HCT116 (cell line): ENCODE measurements around the gene RUNX2. TPM values are rescaled to one million over a fixed set of nuclear protein-coding genes. Genes with fewer than 3 reads are reported as not detected.

Source experiments
- ATAC-seq: fragments of 200-7000 bp; cut with Tn5 transposase; 2 replicates; pipeline ENCODE4 v1.9.1; 2020; ENCODE audit warnings: mild to moderate bottlenecking, moderate library complexity
- BruUV-seq: library from RNA; stranded (reverse); fragments of 400-500 nt; replicated peaks from 2 replicates; lab custom pipeline; 2021; lab: Mats Ljungman, UMichigan
- CTCF ChIA-PET: fragments of 300-600 bp; sonication (Branson Sonifier 250); formaldehyde crosslinking; loops from one replicate; lab custom pipeline; 2021; ENCODE audit warnings: antibody characterized with exemption; lab: Charles Lee
- POLR2A ChIA-PET: fragments of 300-600, 350-600 bp; sonication (Branson Sonifier 250); formaldehyde crosslinking; loops from one replicate; lab custom pipeline; 2021; ENCODE audit warnings: antibody characterized with exemption; lab: Charles Lee
- RAD21 ChIA-PET, 2 experiments: fragments of 300-600 bp; sonication (Branson Sonifier 250); formaldehyde crosslinking; loops; one replicate each; lab custom pipeline; 2023; ENCODE audit warnings: low total read pairs in 2 of 2; ENCODE audit not compliant: uncharacterized antibody in 2 of 2, unreplicated experiment in 2 of 2, low non-redundant PET in 1 of 2; lab: Charles Lee
- DNase-seq: peaks from one replicate; pipeline ENCODE4 v3.0.0-alpha.2; 2010; ENCODE audit warnings: low read depth, low spot score
- H2AFZ ChIP-seq: fragments of 200-600 bp; shearing (Covaris generic), sonication (generic); 2 replicates; pipeline ENCODE4 v1.6.1; 2017; ENCODE audit warnings: low read depth, mixed run types, mixed read lengths, antibody characterized with exemption, low read length; ENCODE audit not compliant: poor library complexity, severe bottlenecking
- H3K27ac ChIP-seq: 2 replicates; pipeline ENCODE4 v1.5.1; 2012; ENCODE audit warnings: low read depth, low read length
- H3K27me3 ChIP-seq: fragments of 200-600 bp; sonication (generic); 2 replicates; pipeline ENCODE4 v1.6.1; 2016; ENCODE audit warnings: mixed run types, low read length, mixed read lengths; ENCODE audit not compliant: insufficient read depth
- H3K36me3 ChIP-seq, 2 experiments: fragments of 200-500 bp in 1 of 2; fragments of 200-600 bp in 1 of 2; sonication (Bioruptor generic) in 1 of 2; sonication (generic) in 1 of 2; 2 replicates each; pipeline versions ENCODE4 v1.5.1 to v1.6.1; 2014 to 2016; ENCODE audit warnings: low read length in 2 of 2, inconsistent platforms in 1 of 2, mixed read lengths in 1 of 2, mixed run types in 1 of 2; ENCODE audit not compliant: insufficient read depth in 2 of 2, control insufficient read depth in 1 of 2
- H3K4me1 ChIP-seq, 2 experiments: fragments of 200-600 bp in 1 of 2; sonication (generic) in 1 of 2; 2 replicates each; pipeline versions ENCODE4 v1.5.1 to v1.6.1; 2012 to 2017; ENCODE audit warnings: low read length in 2 of 2, inconsistent platforms in 1 of 2, mild to moderate bottlenecking in 1 of 2, mixed read lengths in 1 of 2, mixed run types in 1 of 2, moderate library complexity in 1 of 2; ENCODE audit not compliant: insufficient read depth in 2 of 2, control insufficient read depth in 1 of 2
- H3K4me2 ChIP-seq: fragments of 200-600 bp; sonication (generic); 2 replicates; pipeline ENCODE4 v1.6.1; 2017; ENCODE audit warnings: mixed run types, low read length, mixed read lengths
- H3K4me3 ChIP-seq, 2 experiments: fragments of 200-600 bp in 1 of 2; sonication (generic) in 1 of 2; replicated peaks in 1 of 2; 2 replicates each; pipeline ENCODE4 v1.5.1; 2011 to 2016; ENCODE audit warnings: low read length in 2 of 2, control low read depth in 1 of 2, low read depth in 1 of 2, mild to moderate bottlenecking in 1 of 2, mixed read lengths in 1 of 2, mixed run types in 1 of 2
- H3K79me2 ChIP-seq: fragments of 200-600 bp; sonication (generic); 2 replicates; pipeline ENCODE4 v1.6.1; 2017; ENCODE audit warnings: mild to moderate bottlenecking, mixed run types, low read length, moderate library complexity, mixed read lengths; ENCODE audit not compliant: insufficient read depth
- H3K9ac ChIP-seq: fragments of 200-600 bp; sonication (generic); 2 replicates; pipeline ENCODE4 v1.6.1; 2016; ENCODE audit warnings: low read length, mixed read lengths
- H3K9me2 ChIP-seq: fragments of 200-600 bp; sonication (generic), shearing (Covaris generic); 2 replicates; pipeline ENCODE4 v1.6.1; 2017; ENCODE audit warnings: mixed run types, mild to moderate bottlenecking, moderate library complexity; ENCODE audit not compliant: insufficient read depth
- H3K9me3 ChIP-seq, 2 experiments: fragments of 200-500 bp in 1 of 2; fragments of 200-600 bp in 1 of 2; sonication (Bioruptor generic) in 1 of 2; sonication (generic) in 1 of 2; 2 replicates each; pipeline ENCODE4 v1.6.1; 2014 to 2017; ENCODE audit warnings: low read length in 2 of 2, mixed read lengths in 2 of 2, inconsistent platforms in 1 of 2, low read depth in 1 of 2, mild to moderate bottlenecking in 1 of 2, mixed run types in 1 of 2, moderate library complexity in 1 of 2; ENCODE audit not compliant: control insufficient read depth in 1 of 2, insufficient read depth in 1 of 2
- H4K20me1 ChIP-seq: fragments of 200-600 bp; sonication (generic), shearing (Covaris generic); 2 replicates; pipeline ENCODE4 v1.6.1; 2017; ENCODE audit warnings: mixed run types, mild to moderate bottlenecking, moderate library complexity; ENCODE audit not compliant: insufficient read depth
- CBX3 ChIP-seq: IDR thresholded peaks from 2 replicates; pipeline ENCODE4 v1.6.1; 2012; ENCODE audit warnings: low read depth
- CEBPB ChIP-seq: IDR thresholded peaks from 2 replicates; pipeline ENCODE4 v1.6.1; 2012; ENCODE audit warnings: low read depth
- ELF1 ChIP-seq: IDR thresholded peaks from 2 replicates; pipeline ENCODE4 v1.6.1; 2012; ENCODE audit warnings: low read depth, borderline replicate concordance
- EZH2 ChIP-seq: fragments of 200-600 bp; sonication (generic); IDR thresholded peaks from 2 replicates; pipeline ENCODE4 v1.6.1; 2017; ENCODE audit warnings: antibody characterized with exemption, mixed run types
- EZH2phosphoT487 ChIP-seq: fragments of 200-600 bp; IDR thresholded peaks from 2 replicates; pipeline ENCODE4 v1.6.1; 2018; ENCODE audit warnings: antibody characterized with exemption, borderline replicate concordance
- FOSL1 ChIP-seq: IDR thresholded peaks from 2 replicates; pipeline ENCODE4 v1.6.1; 2012; ENCODE audit warnings: low read depth
- POLR2A ChIP-seq: IDR thresholded peaks from 2 replicates; pipeline ENCODE4 v1.7.0; 2011; ENCODE audit warnings: borderline replicate concordance; ENCODE audit not compliant: insufficient read depth, insufficient read length; ENCODE audit errors: extremely low read depth
- RAD21 ChIP-seq: IDR thresholded peaks from 2 replicates; pipeline ENCODE4 v1.6.1; 2012; ENCODE audit warnings: low read depth, mild to moderate bottlenecking
- SIN3A ChIP-seq: IDR thresholded peaks from 2 replicates; pipeline ENCODE4 v1.6.1; 2012; ENCODE audit warnings: low read depth
- SP1 ChIP-seq: IDR thresholded peaks from 2 replicates; pipeline ENCODE4 v1.6.1; 2012; ENCODE audit warnings: low read depth
- TCF7L2 ChIP-seq: IDR thresholded peaks from 2 replicates; pipeline ENCODE4 v1.7.0; 2011; ENCODE audit warnings: borderline replicate concordance, inconsistent platforms; ENCODE audit not compliant: insufficient read depth, insufficient read length; ENCODE audit errors: extremely low read depth
- YY1 ChIP-seq: IDR thresholded peaks from 2 replicates; pipeline ENCODE4 v1.6.1; 2011; ENCODE audit warnings: low read length, low read depth, moderate library complexity, mild to moderate bottlenecking; ENCODE audit not compliant: insufficient replicate concordance; ENCODE audit errors: extremely low read depth
- ZNF274 ChIP-seq: fragments of 200-500 bp; sonication (Bioruptor generic); IDR thresholded peaks from 2 replicates; pipeline ENCODE4 v1.6.1; 2014; ENCODE audit warnings: mild to moderate bottlenecking, low read depth, low read length, inconsistent platforms
- intact Hi-C: fragments of 100-400 bp; cut with micrococcal nuclease; formaldehyde crosslinking; loops from 2 replicates; pipeline ENCODE4 v1.10.0; 2022
- total RNA-seq: library from RNA; stranded (reverse); gene quantifications from one replicate; pipeline ENCODE4 v1.2.1, GENCODE V29; 2021; ENCODE audit not compliant: unreplicated experiment
- TF ChIP-seq, protein P1 (sequence below): IDR thresholded peaks from 2 replicates; pipeline ENCODE4 v1.6.1; 2012
- TF ChIP-seq, protein P2 (sequence below), 3 experiments: fragments of 200-600 bp in 1 of 3; sonication (generic) in 1 of 3; IDR thresholded peaks in 2 of 3; conservative IDR thresholded peaks in 1 of 3; 2 replicates each; pipeline ENCODE4 v1.5.1; 2012 to 2017; ENCODE audit warnings: low read depth in 2 of 3, low read length in 2 of 3, antibody characterized with exemption in 1 of 3, borderline replicate concordance in 1 of 3, control low read depth in 1 of 3, mild to moderate bottlenecking in 1 of 3, mixed read lengths in 1 of 3, mixed run types in 1 of 3, moderate library complexity in 1 of 3; ENCODE audit not compliant: insufficient read depth in 1 of 3
- TF ChIP-seq, protein P3 (sequence below): IDR thresholded peaks from 2 replicates; pipeline ENCODE4 v1.6.1; 2012

The RUNX2 gene
- total RNA-seq, 1 experiment from 2014 or later, result 1.1 TPM

DNA sequence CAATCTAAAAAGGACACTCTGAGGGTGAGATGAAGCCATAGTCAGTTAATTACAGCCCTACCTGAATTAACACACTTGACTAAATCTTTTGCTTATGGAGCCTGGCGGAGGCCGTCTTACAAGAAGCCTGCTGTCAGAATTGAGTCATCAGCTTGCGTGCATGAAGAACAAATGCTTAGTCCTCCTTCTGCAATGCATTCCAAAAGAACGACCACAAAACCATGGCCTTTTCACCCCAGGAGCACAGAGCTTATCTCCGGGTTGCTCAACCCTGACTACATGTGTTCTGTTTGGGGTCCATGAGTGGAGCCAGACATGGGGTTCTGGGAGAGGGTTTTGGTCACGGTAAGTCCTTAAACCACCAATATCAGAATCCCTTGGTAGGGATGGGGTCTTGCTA lies 369.5 kb downstream of the RUNX2 start:
- Histone ChIP-seq H3K4me3 (no peak overlapping the region; a peak in 1 of 4 replicates), H3K9me3 (no peaks in the 10 kb centered on the region), H3K79me2 (no peaks in the 10 kb centered on the region), H3K27me3 (no peaks in the 10 kb centered on the region), H3K27ac (no peak overlapping the region), H3K4me2 (peak overlapping the region; percentile 69), H4K20me1 (no peaks in the 10 kb centered on the region), H3K36me3 (no peaks in the 10 kb centered on the region), H3K4me1 (peaks cover 0 to 24% of the 10 kb centered on the region in 2 experiments; a peak in 3 of 4 replicates), H3K9me2 (no peaks in the 10 kb centered on the region), H2AFZ (peak overlapping the region; percentile 92), H3K9ac (peak overlapping the region; percentile 25; the same call in 1 of the 2 replicates)
- DNase-seq, result peak; percentile 35
- RAD21 ChIA-PET, result no interaction called here
- TF ChIP-seq CEBPB (peak; percentile 36; the same call in 1 of the 2 replicates), SP1 (peak; percentile 34; the same call in 1 of the 2 replicates), SIN3A (no peak), FOSL1 (peak; percentile 22; the same call in 1 of the 2 replicates)
- TF ChIP-seq, protein P1, sequence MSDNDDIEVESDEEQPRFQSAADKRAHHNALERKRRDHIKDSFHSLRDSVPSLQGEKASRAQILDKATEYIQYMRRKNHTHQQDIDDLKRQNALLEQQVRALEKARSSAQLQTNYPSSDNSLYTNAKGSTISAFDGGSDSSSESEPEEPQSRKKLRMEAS, result no peak
- TF ChIP-seq, protein P2, sequence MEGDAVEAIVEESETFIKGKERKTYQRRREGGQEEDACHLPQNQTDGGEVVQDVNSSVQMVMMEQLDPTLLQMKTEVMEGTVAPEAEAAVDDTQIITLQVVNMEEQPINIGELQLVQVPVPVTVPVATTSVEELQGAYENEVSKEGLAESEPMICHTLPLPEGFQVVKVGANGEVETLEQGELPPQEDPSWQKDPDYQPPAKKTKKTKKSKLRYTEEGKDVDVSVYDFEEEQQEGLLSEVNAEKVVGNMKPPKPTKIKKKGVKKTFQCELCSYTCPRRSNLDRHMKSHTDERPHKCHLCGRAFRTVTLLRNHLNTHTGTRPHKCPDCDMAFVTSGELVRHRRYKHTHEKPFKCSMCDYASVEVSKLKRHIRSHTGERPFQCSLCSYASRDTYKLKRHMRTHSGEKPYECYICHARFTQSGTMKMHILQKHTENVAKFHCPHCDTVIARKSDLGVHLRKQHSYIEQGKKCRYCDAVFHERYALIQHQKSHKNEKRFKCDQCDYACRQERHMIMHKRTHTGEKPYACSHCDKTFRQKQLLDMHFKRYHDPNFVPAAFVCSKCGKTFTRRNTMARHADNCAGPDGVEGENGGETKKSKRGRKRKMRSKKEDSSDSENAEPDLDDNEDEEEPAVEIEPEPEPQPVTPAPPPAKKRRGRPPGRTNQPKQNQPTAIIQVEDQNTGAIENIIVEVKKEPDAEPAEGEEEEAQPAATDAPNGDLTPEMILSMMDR (IDR thresholded peaks at IDR 0.05 in 2 of 3, conservative IDR thresholded peaks at IDR 0.05 in 1 of 3; ENCODE audit: borderline replicate concordance in 1 of 3, insufficient read depth in 1 of 3, low read depth in 2 of 3, low read length in 2 of 3), result no peak
- CTCF ChIA-PET, result interaction anchor here (0.6 to 0.8 kb wide), 2 partner anchors 17 to 263 kb away, joined by 3 to 4 read pairs; no protein-coding TSS in a partner anchor
- peak; percentile 79 for ATAC-seq
- POLR2A ChIA-PET, result no interaction called here
- BruUV-seq, result no TSS peak
- intact Hi-C loops, result no loop called here

DNA sequence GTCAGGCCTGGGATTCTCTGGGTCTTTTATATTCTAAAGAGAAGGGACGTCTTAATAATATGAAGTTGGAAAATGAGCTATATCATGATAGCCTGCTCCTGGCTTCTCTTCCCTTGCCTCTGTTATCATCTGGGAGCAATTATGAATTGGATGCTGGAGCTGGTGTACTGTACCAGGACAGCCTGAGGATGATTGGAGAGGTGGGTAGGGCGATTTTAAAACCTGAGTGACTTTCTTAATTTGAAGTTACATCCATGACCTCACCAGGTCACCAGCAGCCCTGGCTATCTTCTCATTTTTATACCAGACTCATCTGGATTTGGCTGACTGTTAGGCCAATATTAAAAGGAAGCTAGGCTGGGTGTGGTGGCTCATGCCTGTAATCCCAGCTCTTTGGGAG lies 369.9 kb downstream of the RUNX2 start:
- ChIA-PET CTCF (interaction anchor here (0.6 to 1.0 kb wide), 3 partner anchors 16 to 264 kb away, joined by 3 to 4 read pairs (median 3); no protein-coding TSS in a partner anchor), POLR2A (no interaction called here)
- H3K27ac ChIP-seq, result no peak overlapping the region
- no peak for TF ChIP-seq EZH2
- no peak for TF ChIP-seq YY1
- no peak for TF ChIP-seq ELF1
- TF ChIP-seq RAD21, result no peak
- no peak for TF ChIP-seq EZH2phosphoT487
- no peak for TF ChIP-seq TCF7L2
- TF ChIP-seq ZNF274, result no peak
- TF ChIP-seq CBX3, result no peak
- no peak for TF ChIP-seq POLR2A
- no peak for TF ChIP-seq SP1
- TF ChIP-seq, protein P1, result no peak
- TF ChIP-seq, protein P3, sequence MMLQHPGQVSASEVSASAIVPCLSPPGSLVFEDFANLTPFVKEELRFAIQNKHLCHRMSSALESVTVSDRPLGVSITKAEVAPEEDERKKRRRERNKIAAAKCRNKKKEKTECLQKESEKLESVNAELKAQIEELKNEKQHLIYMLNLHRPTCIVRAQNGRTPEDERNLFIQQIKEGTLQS, result no peak

More for the DNA sequence above, 369.9 kb downstream of the RUNX2 start:
- ATAC-seq (peak; percentile 42), DNase-seq (no peak)
- no TSS peak for BruUV-seq
- H3K36me3 ChIP-seq, result no peaks in the 10 kb centered on the region
- H3K79me2 ChIP-seq, result no peaks in the 10 kb centered on the region
- H3K4me2 ChIP-seq, result peak overlapping the region; percentile 69
- intact Hi-C loops, result no loop called here
- RAD21 ChIA-PET, result no interaction called here
- H4K20me1 ChIP-seq, result no peaks in the 10 kb centered on the region
- no peak overlapping the region for H3K9ac ChIP-seq
- peaks cover 0 to 24% of the 10 kb centered on the region in 2 experiments; a peak in 3 of 4 replicates for H3K4me1 ChIP-seq
- no peak overlapping the region for H2AFZ ChIP-seq
- no peaks in the 10 kb centered on the region for H3K27me3 ChIP-seq
- no peaks in the 10 kb centered on the region for H3K9me2 ChIP-seq
- H3K4me3 ChIP-seq, result no peak overlapping the region
- no peaks in the 10 kb centered on the region for H3K9me3 ChIP-seq
